ENCODE results near the gene PPP2R5D.
"Not testable (repeated sequence)": the region's sequence is repeated elsewhere in the genome, so short reads cannot be mapped to it uniquely, and the experiment has no call there.

The PPP2R5D gene

DNA sequence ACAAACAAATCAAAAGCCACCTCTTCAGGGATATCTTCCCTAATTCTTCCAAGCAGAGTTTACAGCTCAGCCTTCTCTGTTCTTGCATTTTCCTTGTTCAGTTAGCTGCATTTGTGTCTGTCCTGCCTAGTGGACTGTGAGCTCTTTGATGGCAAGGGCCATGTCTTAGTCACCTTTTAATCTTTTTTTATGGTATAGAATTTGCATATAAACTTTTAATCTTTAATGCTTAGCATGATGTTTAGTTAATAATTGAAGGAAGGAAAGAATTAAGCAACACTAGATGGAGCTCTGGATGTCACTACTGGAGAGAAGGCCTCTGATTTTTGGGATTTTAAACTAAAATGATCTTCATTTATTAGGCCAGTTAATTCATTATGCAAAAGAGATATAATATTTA is 12.1 kb downstream of the PPP2R5D start:
- DNase-seq: no peak

DNA sequence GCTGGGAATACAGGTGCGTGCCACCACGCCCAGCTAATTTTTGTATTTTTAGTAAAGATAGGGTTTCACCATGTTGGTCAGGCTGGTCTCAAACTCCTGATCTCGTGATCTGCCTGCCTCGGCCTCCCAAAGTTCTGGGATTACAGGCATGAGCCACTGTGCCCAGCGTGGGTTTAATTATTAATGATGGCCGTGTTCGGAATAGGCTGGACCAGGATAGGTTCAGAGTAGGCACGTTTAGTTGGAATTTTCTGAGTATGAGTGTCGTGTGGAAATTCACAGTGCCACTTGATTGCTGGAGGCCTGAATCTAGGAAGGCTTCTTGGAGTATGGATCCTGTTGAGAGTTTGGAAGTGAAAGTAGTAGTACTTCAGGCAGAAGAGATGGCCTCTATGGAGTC is 13.8 kb downstream of the PPP2R5D start:
- not testable (repeated sequence) for DNase-seq

DNA sequence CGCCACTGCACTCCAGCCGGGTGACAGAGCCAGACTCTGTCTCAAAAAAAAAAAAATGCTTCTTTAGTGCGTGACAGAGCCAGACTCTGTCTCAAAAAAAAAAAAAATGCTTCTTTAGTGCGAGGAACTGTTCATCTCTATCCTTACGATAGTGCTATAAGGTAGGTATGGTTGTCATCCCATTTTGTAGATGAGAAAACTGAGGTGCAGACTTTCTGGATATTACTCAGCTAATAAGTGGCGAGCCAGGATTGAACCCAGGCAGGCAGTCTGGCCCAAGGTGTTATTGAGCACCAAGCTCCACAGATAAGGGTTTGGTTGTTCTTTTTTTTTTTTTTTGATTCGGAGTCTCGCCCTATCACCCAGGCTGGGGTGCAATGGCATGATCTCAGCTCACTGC is 17.5 kb downstream of the PPP2R5D start:
- no peak for DNase-seq

DNA sequence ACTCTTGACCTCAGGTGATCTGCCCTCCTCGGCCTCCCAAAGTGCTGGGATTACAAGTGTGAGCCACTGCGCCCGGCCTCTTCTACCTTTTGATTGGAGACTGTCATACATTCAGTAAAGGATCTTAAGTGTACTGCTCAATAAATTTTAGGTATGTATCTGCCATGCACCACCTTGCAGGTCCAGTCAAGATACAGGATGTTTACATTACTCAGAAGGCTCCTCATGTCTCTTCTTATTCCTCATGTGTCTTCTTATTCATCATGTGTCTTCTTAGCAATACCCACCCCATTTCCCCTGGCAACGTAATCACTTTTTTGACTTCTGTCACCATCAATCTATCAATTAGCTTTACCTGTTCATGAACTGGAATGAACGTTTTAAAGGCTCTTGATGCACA is 21.5 kb downstream of the PPP2R5D start:
- DNase-seq: no peak

DNA sequence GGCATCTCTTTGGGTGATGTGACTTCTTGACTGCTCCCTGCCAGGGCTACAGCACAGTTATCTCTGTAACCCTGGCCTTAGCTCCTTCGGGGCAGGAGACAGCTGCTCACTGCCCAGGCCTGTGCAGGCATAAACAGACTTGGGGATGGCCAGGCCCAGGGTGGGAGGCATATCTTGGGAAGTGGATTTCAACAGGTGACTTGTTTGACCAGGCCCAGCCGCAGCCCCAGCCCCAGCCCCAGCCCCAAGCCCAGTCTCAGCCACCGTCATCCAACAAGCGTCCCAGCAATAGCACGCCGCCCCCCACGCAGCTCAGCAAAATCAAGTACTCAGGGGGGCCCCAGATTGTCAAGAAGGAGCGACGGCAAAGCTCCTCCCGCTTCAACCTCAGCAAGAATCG is 21.9 kb downstream of the PPP2R5D start:
- no peak for DNase-seq

DNA sequence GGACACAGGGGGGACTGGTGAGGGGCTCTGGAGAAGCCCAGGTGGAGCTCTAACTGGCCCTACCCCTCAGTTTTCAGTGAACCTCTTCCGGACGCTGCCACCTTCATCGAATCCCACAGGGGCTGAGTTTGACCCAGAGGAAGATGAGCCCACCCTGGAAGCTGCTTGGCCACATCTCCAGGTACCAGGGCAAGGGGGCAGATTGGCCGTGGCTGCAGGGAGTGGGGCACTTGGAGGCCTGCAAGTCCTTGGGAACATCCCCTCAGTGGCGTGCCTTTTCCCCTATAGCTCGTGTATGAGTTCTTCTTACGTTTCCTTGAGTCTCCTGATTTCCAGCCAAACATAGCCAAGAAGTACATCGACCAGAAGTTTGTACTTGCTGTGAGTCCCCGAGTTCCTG is 22.8 kb downstream of the PPP2R5D start:
- no peak for DNase-seq

DNA sequence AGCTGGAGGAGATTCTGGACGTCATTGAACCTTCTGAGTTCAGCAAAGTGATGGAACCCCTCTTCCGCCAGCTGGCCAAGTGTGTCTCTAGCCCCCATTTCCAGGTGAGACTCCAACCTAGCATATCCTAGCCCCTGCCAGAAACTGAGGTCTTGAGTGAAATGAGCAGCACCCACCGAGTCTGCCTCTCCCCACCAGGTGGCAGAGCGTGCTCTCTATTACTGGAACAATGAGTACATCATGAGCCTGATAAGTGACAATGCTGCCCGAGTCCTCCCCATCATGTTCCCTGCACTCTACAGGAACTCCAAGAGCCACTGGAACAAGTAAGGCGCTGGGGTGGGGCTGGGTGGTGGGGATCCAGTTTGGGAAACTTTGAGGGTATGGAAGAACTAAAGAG is 24.8 kb downstream of the PPP2R5D start:
- peak; percentile 12 to 50 for DNase-seq

DNA sequence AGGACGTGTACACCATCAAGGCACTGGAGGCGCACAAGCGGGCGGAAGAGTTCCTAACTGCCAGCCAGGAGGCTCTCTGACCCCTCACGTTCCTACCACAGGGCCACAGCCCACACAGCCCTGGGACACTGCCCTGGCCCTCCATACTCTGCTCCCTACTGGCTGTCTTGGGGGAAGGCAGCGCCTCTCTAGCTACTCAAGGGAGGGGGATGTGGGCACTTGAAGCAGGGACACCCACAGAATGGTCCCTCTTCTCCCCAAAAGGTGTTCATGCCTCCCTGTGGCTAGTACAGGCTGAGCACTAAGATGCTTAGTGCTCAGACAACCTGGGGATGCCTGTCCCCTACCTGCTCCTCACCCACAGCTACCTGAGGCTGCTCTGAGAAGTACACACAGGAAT is 26.8 kb downstream of the PPP2R5D start:
- DNase-seq: no peak

DNA sequence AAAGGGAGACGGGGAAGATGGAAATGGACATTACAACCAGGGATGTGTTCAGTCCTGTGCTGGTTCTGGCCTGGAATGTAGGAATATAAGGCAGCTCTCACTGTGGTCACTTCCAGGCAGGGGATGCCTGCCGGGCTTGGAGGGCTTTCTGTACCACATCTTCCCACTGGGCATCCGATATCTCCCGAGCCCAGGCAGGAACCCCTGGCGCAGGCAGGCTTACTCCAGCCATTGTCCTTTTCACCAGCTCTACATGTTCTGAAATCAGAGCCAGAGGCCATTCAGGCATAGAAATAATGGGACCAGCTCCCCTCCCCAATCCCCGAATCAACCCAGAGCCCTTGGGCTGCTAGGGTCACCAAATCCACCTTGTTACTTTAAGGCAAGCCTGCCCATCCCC is 28.0 kb downstream of the PPP2R5D start:
- DNase-seq: no peak

DNA sequence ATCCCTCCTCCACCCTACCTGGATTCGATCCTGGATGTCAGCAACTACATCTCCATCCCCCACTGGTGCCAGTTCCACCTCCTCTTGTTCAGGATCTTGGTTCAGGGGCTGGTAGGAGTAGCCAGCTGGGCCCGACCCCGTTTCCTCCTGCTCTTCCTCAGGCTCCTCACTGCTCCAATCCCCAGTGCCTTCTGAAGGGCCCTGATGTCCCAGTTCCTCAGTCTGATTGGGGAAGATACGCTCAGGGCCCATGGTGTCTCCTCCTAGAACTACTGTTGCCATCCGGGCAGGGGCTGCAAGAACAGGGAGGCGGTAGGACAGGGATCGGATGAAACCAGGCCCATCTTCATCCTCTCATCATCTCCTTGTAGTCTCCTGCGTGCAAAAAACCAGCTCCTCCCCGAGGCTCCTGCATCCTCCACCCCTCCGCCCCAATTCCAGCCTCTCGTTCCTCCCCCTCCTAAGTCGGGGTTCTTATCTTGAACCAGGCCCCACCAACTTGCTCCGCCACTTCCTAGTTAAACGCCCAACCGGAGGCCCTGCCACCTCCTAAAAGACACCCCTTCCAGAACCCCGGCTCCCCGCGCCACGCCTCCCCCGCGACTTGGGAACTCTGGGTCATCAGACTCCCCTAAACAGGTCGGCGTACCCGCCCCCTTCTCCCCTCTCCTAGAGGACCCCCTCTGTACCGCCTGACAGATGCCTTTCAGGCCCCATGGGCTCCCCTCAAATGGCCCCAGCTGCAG is 28.9 kb downstream of the PPP2R5D start:
- DNase-seq: no peak

DNA sequence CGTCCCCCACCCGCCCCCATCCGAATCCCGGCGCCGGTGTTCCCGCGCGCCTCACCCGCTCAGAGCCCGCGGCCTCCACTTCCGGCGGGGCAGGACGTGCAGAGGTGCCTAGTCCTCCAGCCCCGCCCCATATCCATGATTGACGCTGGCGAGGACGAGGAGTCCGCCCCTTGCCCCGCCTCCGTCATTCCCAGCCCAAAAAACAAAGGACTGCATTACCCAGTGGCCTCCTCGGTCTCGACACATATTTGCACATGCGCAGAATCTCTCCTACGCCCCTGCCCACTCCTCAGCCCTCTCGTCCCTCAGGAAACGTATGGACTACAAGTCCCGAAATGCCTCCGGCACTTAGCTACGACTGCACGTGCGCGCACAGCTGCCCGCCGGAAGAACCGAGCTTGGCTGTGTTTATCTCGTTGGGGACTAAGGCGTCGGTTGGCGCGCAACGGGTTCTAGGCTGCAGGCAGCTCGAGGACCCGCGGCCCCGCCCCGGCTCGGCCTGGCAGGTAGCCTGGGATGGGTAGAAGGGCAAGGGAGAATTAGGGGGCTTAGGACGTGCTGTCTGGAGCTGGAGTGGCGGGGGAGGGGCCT is 29.6 kb downstream of the PPP2R5D start, which contains the start of the genes KLHDC3 and MEA1:
TSS of gene KLHDC3 (plus strand) at position 407 of the 591 bp plus-strand sequence. CDS start 2,944 bp downstream, outside the sequence.
TSS of gene MEA1 (minus strand) at position 104 of the 591 bp plus-strand sequence. CDS start 133 bp downstream, outside the sequence.
- peak; percentile 99 for DNase-seq

DNA sequence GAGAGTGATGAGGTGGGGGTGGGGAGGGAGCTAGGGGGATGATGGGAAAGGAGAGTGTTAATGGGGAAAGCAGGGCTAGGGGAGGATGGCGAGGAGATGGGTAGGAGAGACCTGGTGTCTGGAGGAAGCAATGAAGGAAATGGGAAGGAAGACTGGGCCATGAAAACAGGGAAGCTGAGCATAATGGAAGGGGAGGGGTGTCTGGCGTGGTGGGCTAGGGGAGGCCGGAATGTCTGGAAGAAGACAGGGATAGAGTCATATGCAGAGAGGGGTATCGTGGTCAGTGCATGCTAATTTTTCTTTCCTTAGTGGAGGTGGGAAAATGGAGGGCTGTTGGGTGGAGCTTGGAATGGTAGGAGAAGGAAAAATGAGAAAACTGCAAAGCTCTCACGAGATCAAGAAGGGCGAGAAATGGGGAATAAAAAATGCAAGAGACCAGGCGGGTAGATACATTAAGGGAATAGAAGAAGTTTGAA is 30.1 kb downstream of the PPP2R5D start:
- DNase-seq: no peak

DNA sequence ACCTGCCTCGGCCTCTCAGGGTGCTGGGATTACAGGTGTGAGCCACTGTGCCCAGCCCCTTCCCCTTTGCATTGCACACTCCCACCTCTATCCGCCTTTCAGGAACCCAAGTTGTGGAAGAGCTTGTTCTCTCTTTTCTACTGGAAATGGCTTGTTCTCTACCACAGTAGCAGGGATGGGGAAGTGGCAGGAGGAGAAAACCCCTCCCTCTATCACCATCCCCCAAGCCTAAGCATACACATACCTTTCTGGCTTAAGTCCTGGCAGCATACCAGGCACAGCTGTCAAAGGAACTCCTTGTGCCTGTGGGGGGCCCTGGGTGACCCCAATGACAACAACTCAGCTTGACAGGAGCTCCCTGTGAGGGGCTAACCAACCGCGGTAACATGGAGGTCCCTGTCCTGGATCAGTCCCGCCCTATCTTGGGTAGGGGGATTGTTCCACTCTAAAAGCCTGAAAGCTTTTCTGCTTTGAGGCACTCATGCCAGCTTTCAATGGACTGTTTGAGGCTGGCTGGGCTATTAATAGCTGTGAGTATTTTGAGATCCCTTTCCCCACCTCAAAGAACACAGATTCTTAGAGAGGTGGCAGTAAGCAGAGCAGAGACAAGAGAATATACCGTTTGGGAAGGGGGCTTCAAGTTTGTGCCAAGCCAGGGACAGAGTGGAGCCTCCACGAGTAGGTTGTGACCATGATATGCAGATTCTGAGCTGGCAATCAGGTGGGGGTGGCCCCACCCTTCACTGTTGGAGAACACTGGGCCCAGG is 32.0 kb downstream of the PPP2R5D start:
- DNase-seq: no peak

DNA sequence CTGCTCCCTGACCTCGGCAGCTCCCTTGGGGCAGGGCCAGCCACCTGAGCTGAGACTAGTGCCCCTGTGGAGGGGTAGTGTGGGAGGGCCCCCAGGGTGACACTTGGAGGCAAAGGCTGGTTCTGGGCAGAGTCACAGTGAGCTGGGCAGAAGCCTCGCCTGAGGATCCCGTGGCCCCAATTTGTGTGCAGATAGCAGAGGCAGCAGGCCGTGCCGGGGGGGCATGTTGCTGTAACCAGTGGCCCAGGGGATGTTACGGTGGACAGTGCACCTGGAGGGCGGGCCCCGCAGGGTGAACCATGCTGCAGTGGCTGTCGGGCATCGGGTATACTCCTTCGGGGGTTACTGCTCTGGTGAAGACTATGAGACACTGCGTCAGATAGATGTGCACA is 32.6 kb downstream of the PPP2R5D start:
- DNase-seq: no peak

DNA sequence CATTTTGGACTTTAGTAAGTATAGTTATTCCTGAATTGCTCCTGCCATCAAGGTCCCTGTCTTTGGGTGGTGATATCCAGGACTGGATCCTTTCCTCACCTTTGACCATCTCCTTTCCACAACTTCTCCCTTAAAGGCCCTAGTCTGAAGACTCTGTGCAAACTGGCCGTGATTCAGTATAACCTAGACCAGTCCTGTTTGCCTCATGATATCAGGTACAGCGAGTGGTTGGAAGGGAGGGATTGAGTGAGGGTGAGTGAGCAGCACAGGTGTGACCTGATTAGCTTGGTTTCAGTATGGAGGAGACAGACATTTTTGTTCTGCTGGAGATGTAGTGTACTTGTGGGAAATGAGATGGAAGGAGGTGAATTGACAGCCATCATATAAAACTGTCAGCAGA is 34.8 kb downstream of the PPP2R5D start:
- no peak for DNase-seq

DNA sequence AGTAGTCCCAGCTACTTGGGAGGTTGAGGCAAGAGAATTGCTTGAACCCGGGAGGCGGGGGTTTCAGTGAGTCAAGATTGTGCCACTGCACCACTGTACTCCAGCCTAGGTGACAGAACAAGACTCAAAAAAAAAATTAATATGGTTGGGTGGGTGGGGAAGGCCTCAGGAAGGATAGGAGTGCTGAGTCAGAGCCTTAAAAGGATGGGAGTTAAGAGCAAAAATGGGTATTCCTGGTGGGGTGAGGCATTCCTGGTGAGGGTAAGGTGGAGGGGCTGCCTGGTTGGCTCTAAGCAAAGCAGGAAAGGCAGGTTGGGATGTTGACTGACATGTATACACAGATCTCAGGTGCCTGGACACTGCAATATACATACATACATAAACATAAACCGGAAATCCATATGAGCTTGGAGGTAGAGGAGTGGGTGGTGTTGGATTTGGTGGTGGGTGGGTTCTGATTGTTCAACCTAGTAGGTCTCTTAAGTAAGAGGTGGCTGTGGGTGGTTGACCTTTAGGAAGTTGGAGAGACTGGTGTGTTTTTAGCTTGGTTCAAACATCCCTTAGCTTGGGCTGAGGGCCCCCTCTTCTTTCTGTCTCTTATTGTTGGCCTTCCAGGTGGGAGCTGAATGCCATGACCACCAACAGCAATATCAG is 35.8 kb downstream of the PPP2R5D start:
- DNase-seq: no peak

DNA sequence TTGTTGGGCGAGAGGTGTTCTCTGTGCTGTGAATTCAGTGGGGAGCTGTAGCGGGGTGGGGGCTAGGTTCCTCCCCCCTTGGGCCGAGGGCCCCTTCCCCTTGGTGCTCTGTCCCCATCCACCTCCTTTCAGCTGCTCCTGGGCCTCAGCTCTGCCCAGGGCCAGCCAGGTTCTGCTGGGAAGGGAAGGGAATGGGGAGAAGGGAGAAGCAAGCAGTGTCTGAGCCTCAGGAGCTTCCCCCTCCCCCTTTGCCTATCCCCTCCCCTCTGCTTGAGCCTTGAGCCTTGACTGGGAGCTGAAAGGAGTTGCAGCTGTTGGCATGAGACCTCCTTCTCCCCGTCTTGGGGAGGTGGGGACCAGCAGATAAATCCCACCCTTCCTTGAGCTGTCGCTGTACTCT is 36.5 kb downstream of the PPP2R5D start:
- DNase-seq: no peak

DNA sequence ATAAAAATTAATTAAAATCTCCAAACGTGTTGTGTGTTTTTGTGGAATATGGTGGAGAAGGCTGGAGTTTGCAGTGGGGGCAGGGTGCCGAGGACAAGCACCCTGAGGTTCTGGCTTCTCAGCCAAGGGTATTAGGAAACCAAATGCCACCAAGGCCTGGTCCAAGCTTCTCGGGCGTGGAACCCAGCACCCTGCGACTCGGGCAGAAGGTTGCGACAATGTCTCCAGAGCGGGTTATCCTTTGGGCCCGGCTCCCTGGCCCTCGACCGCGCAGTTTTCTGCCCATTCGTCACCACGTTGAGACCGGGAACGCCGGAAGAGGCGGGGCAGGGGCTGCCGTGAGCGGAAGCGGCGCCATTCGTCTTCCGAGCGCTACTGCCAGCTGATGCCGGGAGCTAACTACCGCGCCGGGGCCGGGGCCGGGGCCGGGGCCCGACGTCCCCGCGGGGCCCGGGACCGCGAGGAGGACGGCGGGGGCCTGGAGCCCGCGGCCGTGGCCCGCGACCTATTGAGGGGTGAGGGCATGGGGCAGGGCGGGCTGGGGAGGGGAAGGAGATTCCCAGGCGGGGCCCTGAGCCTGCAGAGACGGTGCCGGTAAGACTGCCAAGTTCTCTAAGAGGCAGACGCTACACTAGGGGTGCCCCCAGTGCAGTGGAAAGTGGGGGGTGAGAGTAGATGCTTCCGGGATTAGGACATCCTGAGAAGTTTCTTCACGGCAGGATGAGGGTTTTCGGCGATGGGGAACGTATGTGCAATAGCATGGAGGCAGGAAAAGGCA is 37.1 kb downstream of the PPP2R5D start, which contains the start of gene RRP36:
TSS of gene RRP36 (plus strand) at position 354 of the 778 bp plus-strand sequence. CDS start at position 386, 32 bp downstream.
- DNase-seq: peak; percentile 61 to 64

DNA sequence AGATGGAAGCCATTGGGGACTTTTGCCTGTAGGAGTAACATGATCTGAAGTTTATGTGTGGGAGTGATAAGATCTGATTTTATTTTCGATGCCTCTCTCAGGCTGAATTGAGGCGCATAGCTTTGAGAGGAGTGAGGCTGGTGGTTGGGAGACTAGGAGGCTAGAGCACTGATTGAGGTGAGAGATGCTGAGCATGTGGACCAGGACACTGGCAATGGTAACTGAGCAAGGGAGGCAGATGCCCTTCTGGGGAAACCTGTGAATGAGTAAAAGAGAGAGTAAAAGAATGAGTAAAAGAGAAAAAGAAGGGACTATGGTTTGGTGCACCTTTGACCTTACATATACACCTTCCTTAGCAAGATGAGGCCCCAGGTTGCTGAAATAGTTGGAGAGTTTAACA is 40.1 kb downstream of the PPP2R5D start:
- no peak for DNase-seq

DNA sequence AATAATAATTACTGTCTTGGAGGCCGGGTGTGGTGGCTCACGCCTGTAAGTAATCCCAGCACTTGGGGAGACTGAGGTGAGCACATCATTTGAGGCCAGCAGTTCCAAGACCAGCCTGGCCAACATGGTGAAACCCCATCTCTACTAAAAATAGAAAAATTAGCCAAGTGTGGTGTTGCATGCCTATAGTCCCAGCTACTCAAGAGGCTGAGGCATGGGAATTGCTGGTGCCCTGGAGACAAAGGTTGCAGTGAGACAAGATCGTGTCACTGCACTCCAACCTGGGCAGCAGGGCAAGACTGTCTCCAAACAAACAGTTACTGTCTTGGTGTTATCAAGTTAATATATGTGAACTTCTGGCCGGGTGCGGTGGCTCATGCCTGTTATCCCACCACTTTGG is 42.0 kb downstream of the PPP2R5D start:
- no peak for DNase-seq

DNA sequence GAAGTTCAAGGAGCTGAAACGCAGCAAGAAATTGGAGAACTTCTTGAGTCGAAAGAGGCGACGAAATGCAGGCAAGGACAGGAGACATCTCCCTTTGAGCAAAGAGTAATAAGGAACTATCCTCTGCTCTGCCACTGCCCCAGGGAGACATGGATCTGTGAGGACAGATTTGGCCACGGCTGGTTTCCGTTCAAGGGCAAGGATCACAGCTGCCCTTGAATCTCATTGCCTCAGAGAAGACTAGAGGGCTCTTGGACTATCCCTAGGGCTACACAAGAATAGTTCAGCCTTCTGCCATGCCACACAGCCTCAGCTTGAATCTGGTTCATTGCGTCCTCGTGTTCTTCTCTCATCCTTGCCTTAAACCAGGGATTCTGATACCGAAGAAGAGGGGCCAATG is 44.8 kb downstream of the PPP2R5D start:
- DNase-seq: no peak

DNA sequence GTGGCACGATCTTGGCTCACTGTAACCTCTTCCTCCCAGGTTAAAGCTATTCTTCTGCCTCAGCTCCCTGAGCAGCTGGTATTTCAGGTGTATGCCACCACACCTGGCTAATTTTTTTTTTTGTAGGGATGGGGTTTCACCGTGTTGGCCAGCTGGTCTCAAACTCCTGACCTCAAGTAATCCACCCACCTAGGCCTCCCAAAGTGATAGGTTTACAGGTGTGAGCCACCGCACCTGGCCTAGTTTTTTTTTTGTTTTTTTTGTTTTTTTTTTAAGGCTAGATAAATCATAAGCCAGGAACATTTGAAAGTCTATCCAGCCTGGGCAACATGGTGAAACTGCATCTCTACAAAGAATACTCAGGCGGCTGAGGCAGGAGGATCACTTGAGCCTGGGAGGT is 48.0 kb downstream of the PPP2R5D start:
- DNase-seq: no peak

Measured in NCI-H1930 (cell line).